NCI-H146 treated with DMSO at 0.1 percent for 48 hours (cell line): ENCODE data around the gene C16orf96.

Experiments used
- DNase-seq: peaks from one replicate; lab custom pipeline; 2025; ENCODE audit not compliant: unreplicated experiment; lab: John Stamatoyannopoulos, UW

The C16orf96 gene

DNA sequence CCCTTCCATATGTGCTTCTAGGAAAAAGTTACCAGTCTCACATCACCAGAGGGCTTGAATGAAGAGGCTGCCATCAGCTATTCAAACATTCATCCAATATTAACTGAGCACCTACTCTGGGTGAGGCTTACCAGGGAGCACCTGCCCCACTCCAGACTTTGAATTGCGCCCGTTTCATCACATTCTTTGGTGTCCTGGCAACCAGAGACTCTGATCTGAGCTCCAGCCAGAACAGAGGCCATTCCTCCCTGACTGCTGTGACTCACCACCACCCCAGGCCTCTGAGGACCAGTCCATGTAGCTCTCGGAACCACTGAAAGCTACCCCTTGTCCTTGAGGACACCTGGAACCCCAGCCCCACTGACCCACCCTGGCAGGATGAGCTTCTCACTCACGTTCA is at the start of gene C16orf96:
C16orf96 (plus strand) TSS at position 229 of the 400 bp plus-strand sequence; CDS start at position 379, 150 bp downstream.
- no peak for DNase-seq

DNA sequence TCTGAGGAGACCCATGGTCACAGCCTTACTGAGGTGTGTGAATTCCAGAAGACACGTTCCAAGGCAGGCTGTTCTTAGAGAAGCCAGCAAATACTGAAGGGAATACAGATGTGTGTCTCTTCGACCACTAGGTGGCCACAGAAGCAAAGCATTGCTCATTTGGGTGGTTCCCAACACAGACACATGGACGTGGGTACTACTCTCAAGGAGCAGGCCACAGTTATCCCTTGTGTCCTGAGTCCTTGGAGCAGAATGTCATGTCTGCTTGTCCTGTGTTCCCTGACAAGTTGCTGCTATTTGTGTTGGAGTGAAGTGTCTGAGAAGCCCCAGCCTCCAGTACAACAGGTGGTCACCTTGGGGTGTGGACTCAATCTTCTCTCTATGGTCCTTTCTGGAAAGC is 49.7 kb upstream of the C16orf96 start:
- DNase-seq: peak; percentile 46

DNA sequence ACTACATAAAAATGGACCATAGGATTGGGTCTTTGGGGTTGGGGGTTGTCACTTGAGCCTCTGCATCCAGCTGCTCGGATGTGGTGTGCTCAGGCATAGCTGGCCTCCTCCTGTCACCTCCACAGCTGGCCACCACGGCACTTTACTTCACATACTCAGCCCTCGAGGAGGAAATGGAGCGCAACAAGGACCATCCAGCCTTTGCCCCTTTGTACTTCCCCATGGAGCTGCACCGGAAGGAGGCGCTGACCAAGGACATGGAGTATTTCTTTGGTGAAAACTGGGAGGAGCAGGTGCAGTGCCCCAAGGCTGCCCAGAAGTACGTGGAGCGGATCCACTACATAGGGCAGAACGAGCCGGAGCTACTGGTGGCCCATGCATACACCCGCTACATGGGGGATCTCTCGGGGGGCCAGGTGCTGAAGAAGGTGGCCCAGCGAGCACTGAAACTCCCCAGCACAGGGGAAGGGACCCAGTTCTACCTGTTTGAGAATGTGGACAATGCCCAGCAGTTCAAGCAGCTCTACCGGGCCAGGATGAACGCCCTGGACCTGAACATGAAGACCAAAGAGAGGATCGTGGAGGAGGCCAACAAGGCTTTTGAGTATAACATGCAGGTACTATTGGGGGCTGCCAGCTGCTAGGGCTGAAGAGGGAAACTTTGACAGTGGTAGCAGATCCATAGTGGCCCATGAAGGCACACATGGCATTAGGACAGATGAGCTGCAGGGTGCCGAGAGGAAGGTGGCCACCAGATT is 48.4 kb upstream of the C16orf96 start:
- DNase-seq: no peak

DNA sequence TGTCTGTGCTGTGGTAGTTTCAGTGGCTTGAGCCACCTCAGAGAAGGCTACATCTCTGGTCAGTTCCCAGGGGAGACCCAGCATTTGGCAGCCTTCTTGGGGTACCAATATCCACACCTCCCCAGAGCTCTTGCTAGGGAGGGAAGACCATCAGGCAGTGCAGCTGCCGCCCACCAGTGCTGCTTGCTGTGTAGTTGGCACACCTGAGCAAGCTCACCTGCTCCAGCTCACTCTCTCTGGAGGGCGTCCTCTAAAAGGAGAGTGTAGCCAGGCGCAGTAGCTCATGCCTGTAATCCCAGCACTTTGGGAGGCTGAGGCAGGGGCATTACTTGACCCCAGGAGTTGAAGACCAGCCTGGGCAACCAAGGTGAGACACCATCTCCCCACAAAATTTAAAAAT is 47.3 kb upstream of the C16orf96 start:
- no peak for DNase-seq

DNA sequence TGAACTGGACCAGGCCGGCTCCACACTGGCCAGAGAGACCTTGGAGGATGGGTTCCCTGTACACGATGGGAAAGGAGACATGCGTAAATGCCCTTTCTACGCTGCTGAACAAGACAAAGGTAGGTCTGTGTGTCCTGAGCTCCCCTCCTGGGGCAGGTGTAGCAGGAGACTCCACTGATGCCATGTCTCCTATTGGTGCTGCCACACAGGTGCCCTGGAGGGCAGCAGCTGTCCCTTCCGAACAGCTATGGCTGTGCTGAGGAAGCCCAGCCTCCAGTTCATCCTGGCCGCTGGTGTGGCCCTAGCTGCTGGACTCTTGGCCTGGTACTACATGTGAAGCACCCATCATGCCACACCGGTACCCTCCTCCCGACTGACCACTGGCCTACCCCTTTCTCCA is 46.7 kb upstream of the C16orf96 start:
- no peak for DNase-seq

DNA sequence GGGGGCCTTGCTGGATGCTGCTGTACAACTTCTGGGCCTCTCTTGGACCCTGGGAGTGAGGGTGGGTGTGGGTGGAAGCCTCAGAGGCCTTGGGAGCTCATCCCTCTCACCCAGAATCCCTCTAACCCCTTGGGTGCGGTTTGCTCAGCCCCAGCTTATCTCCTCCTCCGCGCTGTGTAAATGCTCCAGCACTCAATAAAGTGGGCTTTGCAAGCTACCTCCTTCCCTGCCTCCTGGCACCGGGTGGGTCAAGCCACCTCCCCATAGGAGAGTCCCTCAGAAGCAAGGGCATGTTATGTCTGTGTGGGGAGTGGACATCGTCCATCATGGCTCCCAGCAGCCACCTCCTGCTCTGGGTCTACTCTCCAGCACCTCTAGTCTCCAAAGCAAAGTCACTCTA is 46.0 kb upstream of the C16orf96 start:
- DNase-seq: no peak

DNA sequence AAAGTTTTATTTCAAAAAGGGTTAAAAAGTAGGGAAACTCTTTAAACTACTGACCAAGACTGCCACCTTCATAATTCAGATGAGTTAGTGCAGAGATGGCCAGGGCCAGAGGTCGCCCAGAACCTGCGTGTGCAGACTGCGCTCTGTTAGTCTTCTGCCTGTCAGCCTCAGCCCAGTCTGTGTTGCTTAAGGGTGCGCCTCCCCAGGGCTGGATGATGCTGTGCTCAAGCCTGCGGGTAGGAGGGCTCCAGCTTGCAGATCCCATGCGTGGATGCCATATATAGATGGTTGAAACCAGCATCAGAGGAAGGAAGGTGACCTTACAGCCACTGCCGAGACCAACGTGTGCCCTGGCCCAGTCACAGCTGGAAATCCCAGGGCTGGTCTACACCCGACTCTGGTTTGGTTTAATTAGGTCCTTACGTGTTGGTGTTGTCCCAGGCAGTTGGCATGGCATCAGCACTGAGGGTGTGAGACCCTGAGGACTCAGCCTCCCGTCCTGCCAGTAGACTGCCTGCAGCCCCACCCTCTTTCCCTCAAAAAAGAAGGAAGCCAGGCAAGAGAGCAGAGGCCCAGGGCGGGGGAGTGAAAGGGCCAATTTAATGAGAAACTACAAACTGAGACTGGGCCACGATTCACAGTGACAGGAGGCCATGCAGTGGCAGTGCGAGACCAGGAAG is 45.3 kb upstream of the C16orf96 start:
- no peak for DNase-seq

DNA sequence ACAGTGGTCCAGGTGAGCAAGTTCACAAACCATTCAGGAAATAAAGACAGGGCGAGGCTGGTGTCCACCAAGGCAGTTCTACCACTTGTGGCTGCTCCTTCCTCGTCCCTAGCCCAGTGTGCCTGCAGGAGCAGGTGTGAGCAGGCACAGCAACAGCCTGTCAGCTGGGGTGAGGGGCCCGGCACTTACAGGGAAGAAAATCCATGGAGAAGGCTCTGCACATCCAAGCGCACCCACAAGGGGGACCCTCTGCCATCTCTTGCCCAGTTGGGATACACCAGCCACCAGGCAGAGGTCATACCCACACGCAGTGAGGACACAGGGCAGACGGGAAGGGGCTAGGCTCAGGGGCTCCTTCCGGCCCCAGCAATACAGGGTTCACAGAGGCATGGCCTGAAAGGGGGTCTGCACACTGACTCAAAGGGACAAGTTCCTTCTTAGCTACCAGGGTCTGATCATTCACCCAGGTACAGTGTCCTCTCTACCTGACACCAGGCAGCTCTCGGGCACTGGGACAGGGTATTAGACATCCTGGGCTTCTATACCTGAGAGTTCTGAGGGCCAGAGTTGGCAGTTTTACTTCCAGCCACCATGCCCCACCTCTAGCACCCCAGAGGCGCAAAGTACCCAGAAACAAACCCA is 44.6 kb upstream of the C16orf96 start:
- peak; percentile 35 for DNase-seq

DNA sequence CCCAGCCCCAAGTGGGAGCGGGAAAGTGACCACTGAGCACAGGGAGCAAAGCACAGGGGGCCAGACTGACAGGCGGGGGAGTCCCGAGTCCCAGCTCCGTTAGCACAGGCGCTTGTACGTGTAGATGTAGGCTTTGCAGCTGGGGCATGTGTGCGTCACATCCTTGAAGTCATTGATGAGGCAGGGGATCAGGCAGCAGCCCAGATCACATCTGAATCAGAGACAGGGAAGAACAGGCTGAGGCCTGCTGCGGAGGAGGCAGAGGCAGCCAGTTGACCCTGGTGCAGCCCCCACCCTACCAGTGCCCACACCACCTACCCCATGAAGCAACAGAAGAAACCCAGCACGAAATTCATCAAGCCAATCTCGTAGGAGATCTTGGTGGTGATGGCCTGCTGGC is 43.7 kb upstream of the C16orf96 start:
- no peak for DNase-seq

DNA sequence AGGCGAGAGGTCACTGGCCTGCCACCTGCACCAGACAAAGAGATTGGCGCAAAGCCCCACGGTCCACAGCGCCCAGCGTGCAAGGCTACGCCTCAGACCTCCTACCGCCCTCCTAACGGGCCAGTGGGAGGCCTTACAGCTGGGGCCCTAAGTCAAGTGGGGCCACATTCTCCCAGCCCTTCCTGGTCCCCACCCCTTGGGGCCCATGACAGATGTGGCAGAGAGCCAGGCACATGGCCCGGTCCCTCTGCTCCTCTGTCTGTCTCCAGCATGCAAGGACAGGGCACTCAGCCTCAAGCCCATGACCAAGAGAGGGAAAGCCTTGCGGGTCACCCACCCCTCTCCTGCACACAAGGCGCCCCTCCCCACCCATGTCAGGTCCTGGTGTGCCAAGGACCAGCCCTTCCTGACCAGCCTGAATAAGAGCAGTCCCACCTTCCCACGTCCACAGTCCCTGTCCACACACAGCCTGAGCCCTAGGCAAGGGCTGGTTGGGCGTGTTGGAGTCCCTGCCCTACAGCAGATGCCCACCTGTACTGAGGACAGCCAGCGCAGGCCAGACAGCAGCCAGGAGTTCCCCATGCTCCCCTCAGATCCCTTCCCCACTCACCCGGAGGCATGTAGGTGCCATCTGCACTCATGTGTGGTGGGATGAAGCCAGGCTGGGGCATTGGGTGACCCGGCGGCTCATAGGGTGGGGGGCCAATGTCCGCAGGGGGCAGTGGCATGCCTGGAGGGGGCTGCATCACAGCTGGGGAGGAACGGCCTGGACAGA is 42.9 kb upstream of the C16orf96 start:
- DNase-seq: no peak

DNA sequence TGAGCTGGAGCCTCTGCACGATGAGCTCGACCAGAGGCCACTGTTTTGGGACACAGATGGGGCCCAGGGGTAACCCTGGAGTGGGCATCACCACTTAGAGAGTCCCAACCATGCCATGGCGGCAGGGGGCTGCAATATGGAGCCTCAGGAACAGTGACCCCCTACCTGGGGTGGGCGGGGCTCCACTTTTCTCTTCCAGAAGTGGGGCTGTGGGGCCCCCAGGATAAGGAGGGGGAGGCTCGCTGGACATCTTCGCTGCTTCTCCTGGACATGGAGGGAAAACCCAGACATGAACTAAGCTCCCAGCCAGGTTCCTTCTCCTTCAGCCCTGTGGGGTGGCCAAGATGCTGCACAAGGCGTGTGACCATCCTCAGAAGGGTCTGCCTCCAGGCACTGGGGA is 42.3 kb upstream of the C16orf96 start:
- DNase-seq: no peak

DNA sequence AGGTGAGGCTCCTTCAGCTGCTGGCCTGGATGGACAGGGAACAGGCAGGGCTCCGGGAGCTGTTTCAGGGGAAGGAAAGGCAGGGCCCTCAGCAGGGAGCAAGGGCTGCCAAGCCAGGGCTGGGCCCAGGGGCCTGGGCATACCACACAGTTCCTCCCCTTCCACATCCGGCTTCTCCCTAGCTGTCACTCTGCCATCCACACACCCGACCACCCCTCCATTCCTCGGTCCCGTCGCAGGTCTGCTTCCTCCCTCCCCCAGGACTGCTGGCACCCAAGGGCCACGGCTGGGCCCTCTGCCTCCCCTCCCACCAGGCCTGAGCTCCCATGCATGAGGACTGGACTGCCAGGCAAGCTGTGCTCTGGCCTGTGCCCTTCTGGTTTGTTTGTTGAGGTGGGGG is 41.5 kb upstream of the C16orf96 start:
- DNase-seq: no peak

DNA sequence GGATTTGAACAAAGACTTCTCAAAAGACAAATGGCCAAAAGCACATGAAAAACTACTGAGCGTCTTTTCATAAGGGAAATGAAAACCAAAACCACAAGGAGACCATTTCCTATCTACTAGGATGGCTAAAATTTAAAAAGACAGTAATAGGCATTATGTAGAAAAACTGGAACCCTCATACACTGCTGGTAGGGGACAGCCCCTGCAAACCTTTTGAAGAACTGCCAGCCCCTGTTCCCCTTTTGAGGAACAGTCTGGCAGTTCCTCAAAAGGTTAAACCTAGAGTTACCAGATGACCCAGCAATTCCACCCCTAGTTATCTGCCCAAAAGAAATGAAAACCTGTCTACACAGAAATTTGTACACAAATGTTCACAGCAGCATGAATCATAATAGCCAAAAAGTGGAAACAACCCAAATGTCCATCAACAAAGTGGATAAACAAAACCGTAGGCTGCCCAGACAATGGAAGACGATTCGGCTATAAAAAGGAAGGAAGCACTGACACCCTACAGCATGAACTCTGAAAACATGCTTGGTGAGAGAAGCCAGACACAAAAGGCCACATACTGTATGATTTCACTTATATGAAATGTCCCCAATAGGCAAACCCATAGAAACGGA is 40.4 kb upstream of the C16orf96 start:
- no peak for DNase-seq

DNA sequence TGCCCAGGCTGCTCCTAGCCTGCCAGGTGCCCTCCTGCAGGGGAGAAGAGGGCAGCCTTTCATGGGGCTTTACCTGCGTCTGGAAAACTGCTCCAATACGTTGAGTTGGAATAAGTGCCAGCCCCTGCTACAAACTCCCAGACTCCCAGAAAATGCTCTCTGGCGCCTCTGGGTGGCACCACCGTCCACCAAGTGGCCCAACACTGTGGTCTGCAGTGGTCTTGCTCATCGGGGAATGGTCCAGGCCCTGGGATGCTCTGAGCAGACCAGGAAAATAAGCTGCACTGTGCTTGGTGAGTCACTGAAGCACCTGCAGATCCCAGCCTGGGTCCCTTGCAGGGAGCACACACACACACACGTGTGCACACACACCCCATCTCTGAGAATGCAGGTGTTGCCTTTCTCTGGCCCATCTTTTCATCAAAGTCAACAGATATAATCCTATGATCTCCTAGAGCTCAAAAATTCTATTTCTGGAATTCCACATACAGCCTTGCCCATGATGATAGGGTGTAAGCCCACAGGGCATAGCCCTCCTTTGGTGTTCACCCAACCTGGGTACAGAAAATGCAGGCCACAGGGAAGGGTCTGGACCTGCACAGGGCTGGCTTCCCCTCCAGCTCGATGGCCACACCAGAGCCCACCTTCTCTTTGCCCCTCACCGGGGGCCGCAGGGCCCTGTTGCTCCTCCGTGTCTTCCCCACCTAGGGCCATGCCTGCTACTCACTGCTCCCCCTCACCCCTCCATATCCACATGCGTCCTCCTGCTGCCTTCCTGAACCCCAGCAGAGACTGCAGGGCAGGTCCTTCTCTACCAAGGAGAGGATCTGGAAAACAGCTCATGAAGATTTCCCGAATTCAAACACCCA is 38.1 kb upstream of the C16orf96 start:
- peak; percentile 11 for DNase-seq

DNA sequence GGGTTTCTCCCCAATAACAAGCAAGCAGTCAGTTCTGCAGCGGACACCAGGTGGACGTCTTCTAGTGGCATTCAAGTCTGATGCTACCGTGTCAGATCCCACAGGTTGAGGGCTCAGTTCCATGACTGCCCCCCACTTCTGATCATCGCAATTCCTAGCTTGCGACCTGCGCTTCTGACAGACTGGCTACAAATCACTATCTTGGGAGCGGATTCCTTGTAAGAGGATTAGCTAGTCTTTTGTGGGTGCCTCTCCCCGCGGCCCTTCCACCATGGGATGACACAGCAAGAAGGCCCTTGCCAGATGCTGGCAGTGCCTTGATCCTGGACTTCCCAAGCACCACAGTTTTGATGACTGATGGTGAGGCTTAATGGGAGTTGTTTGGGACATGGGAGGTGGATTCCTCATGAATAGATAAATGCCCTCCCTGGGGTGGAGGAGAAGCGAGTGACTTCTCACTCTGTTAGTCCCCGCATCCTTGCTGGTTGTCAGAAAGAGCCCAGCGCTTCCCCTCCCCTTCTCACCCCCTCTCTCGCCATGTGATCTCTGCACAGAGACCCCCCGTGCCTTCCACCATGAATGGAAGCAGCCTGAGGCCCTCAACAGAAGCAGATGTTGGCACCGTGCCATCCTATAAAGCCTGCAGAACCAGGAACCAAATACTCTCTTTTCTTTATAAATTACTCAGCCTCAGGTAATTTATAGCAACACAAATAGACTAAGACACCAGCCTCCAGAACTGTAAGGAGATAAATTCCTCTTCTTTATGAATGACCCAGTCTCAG is 36.7 kb upstream of the C16orf96 start:
- no peak for DNase-seq

DNA sequence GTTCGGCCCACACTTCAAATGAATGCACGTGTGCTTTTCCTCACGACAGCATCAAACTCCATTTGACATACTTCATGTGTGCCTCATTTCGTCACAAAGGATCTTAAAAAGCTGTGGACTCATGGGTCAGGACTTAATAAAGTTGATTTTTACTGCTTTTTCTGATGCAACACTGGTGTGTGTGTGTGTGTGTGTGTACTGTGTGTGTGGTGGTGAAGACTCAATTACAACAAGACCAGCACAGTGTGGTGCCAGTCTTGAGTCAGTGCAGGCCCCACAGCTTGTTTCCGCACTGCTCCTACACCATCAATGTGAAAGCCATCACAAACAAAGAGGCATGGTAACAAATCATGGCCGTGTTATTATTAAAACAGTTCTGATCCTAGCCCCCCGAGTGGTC is 35.2 kb upstream of the C16orf96 start:
- no peak for DNase-seq

DNA sequence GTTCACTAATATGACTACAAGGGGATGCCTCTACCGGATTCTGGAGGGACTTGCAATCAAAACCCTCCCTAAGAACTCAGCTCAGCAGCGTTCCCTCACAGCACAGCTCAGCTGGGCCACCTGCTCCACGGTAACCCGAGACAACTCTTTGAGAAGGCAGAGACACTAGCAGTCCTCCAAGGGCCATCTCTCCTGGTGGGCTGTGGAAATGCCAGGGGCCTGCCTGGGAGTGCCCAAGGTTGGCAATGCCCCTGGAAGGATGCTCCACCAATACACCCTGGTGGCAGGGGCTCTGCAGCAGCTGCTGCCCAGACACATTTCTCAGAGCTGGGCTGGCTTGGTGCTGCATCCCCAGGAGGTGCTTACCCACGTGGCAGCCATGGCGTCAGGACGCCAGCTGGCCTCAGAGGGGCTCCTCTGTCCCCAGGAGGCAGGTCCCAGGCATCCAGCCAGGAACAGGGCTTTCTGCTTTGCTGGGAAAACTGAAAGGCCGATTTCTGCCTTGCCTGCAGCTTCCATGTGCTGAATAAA is 34.0 kb upstream of the C16orf96 start:
- DNase-seq: peak; percentile 80

DNA sequence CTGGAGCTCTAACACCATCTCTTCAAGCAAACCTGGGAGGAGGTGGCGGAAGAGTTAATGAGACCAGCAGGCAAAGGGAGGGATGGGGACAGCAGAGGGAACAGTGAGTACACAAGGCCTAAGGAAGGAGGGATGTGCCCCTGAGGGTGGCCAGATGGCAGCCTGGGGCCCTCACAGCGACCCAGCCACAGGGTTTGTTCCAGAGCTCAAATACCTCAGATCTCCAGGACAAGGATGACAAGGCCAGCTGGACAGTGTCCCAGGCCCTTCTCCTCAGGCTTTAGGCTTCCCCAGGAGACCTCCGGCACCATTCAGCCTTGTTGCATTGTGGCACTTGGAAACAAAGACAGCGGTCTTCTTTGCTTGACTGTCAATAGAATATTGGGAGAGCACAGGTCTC is 32.5 kb upstream of the C16orf96 start:
- DNase-seq: no peak

DNA sequence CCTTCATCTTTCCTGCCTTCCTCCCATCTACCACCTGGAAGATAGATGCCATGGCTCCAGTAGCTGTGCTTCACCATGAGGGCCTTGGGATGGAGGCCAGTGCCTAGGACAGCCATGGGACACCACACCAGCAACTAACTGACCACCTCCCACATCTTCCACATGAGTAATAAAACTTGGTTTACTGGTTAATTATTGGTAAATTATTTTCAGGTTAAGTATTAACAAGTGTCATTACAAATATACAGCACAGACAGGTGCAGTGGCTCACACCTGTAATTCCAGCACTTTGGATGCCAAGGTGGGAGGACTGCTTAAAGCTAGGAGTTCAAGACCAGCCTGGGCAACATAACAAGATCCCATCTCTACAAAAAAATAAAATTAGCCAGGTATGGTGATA is 31.6 kb upstream of the C16orf96 start:
- no peak for DNase-seq
